ENCODE data around the gene SLC9A8.

DNA sequence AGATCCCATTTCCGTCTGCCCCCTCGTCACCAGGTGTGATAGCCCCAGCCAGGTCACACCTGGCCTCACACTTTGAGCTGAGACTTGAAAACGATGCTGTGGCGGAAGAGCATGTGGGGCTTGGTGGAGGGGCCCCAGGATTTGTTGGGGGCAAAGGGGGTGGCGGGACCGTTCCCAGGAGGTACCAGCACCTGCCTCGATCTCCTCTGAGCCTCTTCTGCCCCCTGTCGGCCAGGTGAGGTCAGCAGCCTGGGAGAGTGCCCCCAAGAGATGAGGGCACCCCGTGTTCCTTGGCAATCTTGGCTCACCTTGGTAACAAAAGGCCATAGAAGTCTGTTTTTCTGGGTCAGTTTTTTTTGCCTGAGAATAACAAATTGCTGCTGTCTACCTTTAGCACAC is 77.3 kb downstream of the SLC9A8 start:
- TF ChIP-seq, protein P1, sequence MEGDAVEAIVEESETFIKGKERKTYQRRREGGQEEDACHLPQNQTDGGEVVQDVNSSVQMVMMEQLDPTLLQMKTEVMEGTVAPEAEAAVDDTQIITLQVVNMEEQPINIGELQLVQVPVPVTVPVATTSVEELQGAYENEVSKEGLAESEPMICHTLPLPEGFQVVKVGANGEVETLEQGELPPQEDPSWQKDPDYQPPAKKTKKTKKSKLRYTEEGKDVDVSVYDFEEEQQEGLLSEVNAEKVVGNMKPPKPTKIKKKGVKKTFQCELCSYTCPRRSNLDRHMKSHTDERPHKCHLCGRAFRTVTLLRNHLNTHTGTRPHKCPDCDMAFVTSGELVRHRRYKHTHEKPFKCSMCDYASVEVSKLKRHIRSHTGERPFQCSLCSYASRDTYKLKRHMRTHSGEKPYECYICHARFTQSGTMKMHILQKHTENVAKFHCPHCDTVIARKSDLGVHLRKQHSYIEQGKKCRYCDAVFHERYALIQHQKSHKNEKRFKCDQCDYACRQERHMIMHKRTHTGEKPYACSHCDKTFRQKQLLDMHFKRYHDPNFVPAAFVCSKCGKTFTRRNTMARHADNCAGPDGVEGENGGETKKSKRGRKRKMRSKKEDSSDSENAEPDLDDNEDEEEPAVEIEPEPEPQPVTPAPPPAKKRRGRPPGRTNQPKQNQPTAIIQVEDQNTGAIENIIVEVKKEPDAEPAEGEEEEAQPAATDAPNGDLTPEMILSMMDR (conservative IDR thresholded peaks at IDR 0.05; ENCODE audit: low read depth, low read length): no peak
- TF ChIP-seq, protein P2, sequence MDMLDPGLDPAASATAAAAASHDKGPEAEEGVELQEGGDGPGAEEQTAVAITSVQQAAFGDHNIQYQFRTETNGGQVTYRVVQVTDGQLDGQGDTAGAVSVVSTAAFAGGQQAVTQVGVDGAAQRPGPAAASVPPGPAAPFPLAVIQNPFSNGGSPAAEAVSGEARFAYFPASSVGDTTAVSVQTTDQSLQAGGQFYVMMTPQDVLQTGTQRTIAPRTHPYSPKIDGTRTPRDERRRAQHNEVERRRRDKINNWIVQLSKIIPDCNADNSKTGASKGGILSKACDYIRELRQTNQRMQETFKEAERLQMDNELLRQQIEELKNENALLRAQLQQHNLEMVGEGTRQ (IDR thresholded peaks at IDR 0.05; ENCODE audit: low read depth, low read length): no peak
